BLaER1 (cell line): ENCODE data around the gene LGI2.

Experiments used
- H3K27ac ChIP-seq: shearing (Covaris generic); formaldehyde crosslinking; 2 replicates; pipeline ENCODE4 v1.8.1; 2022
- H3K27me3 ChIP-seq: shearing (Covaris generic); formaldehyde crosslinking; 2 replicates; pipeline ENCODE4 v1.8.1; 2022
- H3K36me3 ChIP-seq: shearing (Covaris generic); formaldehyde crosslinking; 2 replicates; pipeline ENCODE4 v1.8.1; 2022
- H3K4me1 ChIP-seq: shearing (Covaris generic); formaldehyde crosslinking; 2 replicates; pipeline ENCODE4 v1.8.1; 2022
- H3K4me2 ChIP-seq: shearing (Covaris generic); formaldehyde crosslinking; 2 replicates; pipeline ENCODE4 v1.8.1; 2022
- H3K4me3 ChIP-seq: shearing (Covaris generic); formaldehyde crosslinking; 2 replicates; pipeline ENCODE4 v1.8.1; 2022
- H3K9ac ChIP-seq: shearing (Covaris generic); formaldehyde crosslinking; 2 replicates; pipeline ENCODE4 v1.8.1; 2022
- H3K9me3 ChIP-seq: shearing (Covaris generic); formaldehyde crosslinking; 2 replicates; pipeline ENCODE4 v1.8.1; 2022
- H4K20me1 ChIP-seq: shearing (Covaris generic); formaldehyde crosslinking; 2 replicates; pipeline ENCODE4 v1.8.1; 2022
- Cebpa-rat ChIP-seq: shearing (Covaris generic); IDR thresholded peaks from 2 replicates; pipeline ENCODE4 v1.8.1; 2022

The LGI2 gene

GRCh38 chr4:25051534-25051933 lies 20.8 kb upstream of the LGI2 start:
- Histone ChIP-seq H3K9me3 (no peaks in the 10 kb centered on the region), H4K20me1 (no peaks in the 10 kb centered on the region), H3K36me3 (no peaks in the 10 kb centered on the region), H3K27me3 (no peaks in the 10 kb centered on the region), H3K4me2 (no peak overlapping the region), H3K27ac (no peak overlapping the region), H3K9ac (no peak overlapping the region), H3K4me1 (no peaks in the 10 kb centered on the region), H3K4me3 (no peak overlapping the region)
- no peak for TF ChIP-seq Cebpa-rat

GRCh38 chr4:25050370-25051078 lies 19.8 kb upstream of the LGI2 start:
- H3K4me3 ChIP-seq: no peak overlapping the region
- no peaks in the 10 kb centered on the region for H3K9me3 ChIP-seq
- no peak overlapping the region for H3K27ac ChIP-seq
- no peaks in the 10 kb centered on the region for H3K27me3 ChIP-seq
- H3K9ac ChIP-seq: no peak overlapping the region
- no peak overlapping the region for H3K4me2 ChIP-seq
- no peak for TF ChIP-seq Cebpa-rat
- no peaks in the 10 kb centered on the region for H3K36me3 ChIP-seq
- no peaks in the 10 kb centered on the region for H4K20me1 ChIP-seq
- H3K4me1 ChIP-seq: no peaks in the 10 kb centered on the region

- Histone ChIP-seq H3K9me3 (no peaks in the 10 kb centered on the region), H3K27me3 (no peaks in the 10 kb centered on the region), H3K36me3 (no peaks in the 10 kb centered on the region), H3K4me2 (no peak overlapping the region), H3K4me1 (no peaks in the 10 kb centered on the region), H3K4me3 (no peak overlapping the region), H3K9ac (no peak overlapping the region), H3K27ac (no peak overlapping the region), H4K20me1 (no peaks in the 10 kb centered on the region)
- TF ChIP-seq Cebpa-rat: no peak
These were observed 12.8 kb upstream of the LGI2 start for GRCh38 chr4:25043548-25043947.

GRCh38 chr4:25033526-25033925 lies 2.8 kb upstream of the LGI2 start:
- Histone ChIP-seq H3K4me1 (peaks cover 9% of the 10 kb centered on the region), H3K27ac (no peak overlapping the region), H4K20me1 (no peaks in the 10 kb centered on the region), H3K9ac (no peak overlapping the region), H3K4me2 (no peak overlapping the region), H3K36me3 (no peaks in the 10 kb centered on the region), H3K4me3 (no peak overlapping the region), H3K9me3 (peaks cover 8% of the 10 kb centered on the region; the same call in 1 of the 2 replicates), H3K27me3 (peaks cover 39% of the 10 kb centered on the region)
- TF ChIP-seq Cebpa-rat: no peak

- H3K9me3 ChIP-seq: peaks cover 8% of the 10 kb centered on the region; the same call in 1 of the 2 replicates
- no peak overlapping the region for H3K4me2 ChIP-seq
- no peak overlapping the region for H3K27ac ChIP-seq
- no peaks in the 10 kb centered on the region for H3K36me3 ChIP-seq
- no peak for TF ChIP-seq Cebpa-rat
- peaks cover 44% of the 10 kb centered on the region for H3K27me3 ChIP-seq
- H3K4me3 ChIP-seq: no peak overlapping the region
- peaks cover 9% of the 10 kb centered on the region for H3K4me1 ChIP-seq
- no peaks in the 10 kb centered on the region for H4K20me1 ChIP-seq
- no peak overlapping the region for H3K9ac ChIP-seq
These were observed 1.4 kb upstream of the LGI2 start for GRCh38 chr4:25032126-25032525.

- no peak overlapping the region for H3K9ac ChIP-seq
These were observed 403 bp upstream of the LGI2 start for GRCh38 chr4:25031077-25031621.

GRCh38 chr4:25029479-25030276 lies 1.1 kb downstream of the LGI2 start:
- Histone ChIP-seq H4K20me1 (no peaks in the 10 kb centered on the region), H3K4me3 (peak overlapping the region; percentile 58), H3K4me2 (peak overlapping the region; percentile 80), H3K9me3 (peaks cover 7% of the 10 kb centered on the region; the same call in 1 of the 2 replicates), H3K4me1 (peaks cover 9% of the 10 kb centered on the region), H3K36me3 (no peaks in the 10 kb centered on the region), H3K27ac (no peak overlapping the region), H3K9ac (no peak overlapping the region), H3K27me3 (peaks cover 44% of the 10 kb centered on the region)
- TF ChIP-seq Cebpa-rat: no peak

More at GRCh38 chr4:25031077-25031621, 403 bp upstream of the LGI2 start:
- peaks cover 8% of the 10 kb centered on the region; the same call in 1 of the 2 replicates for H3K9me3 ChIP-seq
- peaks cover 44% of the 10 kb centered on the region for H3K27me3 ChIP-seq
- H3K4me2 ChIP-seq: peak overlapping the region; percentile 80
- no peaks in the 10 kb centered on the region for H3K36me3 ChIP-seq
- H3K4me1 ChIP-seq: peaks cover 9% of the 10 kb centered on the region
- no peak overlapping the region for H3K27ac ChIP-seq
- H3K4me3 ChIP-seq: peak overlapping the region; percentile 58
- no peaks in the 10 kb centered on the region for H4K20me1 ChIP-seq
- TF ChIP-seq Cebpa-rat: no peak

GRCh38 chr4:25028851-25029250 lies 1.9 kb downstream of the LGI2 start:
- Histone ChIP-seq H3K9ac (no peak overlapping the region), H3K4me1 (peaks cover 9% of the 10 kb centered on the region), H3K9me3 (no peaks in the 10 kb centered on the region), H3K36me3 (no peaks in the 10 kb centered on the region), H3K4me2 (no peak overlapping the region), H3K27ac (no peak overlapping the region), H4K20me1 (no peaks in the 10 kb centered on the region), H3K4me3 (no peak overlapping the region), H3K27me3 (peaks cover 44% of the 10 kb centered on the region)
- no peak for TF ChIP-seq Cebpa-rat

GRCh38 chr4:25022766-25023165 lies 8.0 kb downstream of the LGI2 start:
- H3K4me3 ChIP-seq: no peak overlapping the region
- no peak overlapping the region for H3K4me2 ChIP-seq
- TF ChIP-seq Cebpa-rat: no peak
- no peaks in the 10 kb centered on the region for H3K9me3 ChIP-seq
- H4K20me1 ChIP-seq: no peaks in the 10 kb centered on the region
- H3K4me1 ChIP-seq: no peaks in the 10 kb centered on the region
- no peaks in the 10 kb centered on the region for H3K27me3 ChIP-seq
- no peak overlapping the region for H3K27ac ChIP-seq
- H3K9ac ChIP-seq: no peak overlapping the region
- no peaks in the 10 kb centered on the region for H3K36me3 ChIP-seq

GRCh38 chr4:25021216-25021615 lies 9.5 kb downstream of the LGI2 start:
- Histone ChIP-seq H3K9me3 (no peaks in the 10 kb centered on the region), H3K27me3 (no peaks in the 10 kb centered on the region), H3K36me3 (no peaks in the 10 kb centered on the region), H3K9ac (no peak overlapping the region), H4K20me1 (no peaks in the 10 kb centered on the region), H3K4me2 (no peak overlapping the region), H3K27ac (no peak overlapping the region), H3K4me3 (no peak overlapping the region), H3K4me1 (no peaks in the 10 kb centered on the region)
- TF ChIP-seq Cebpa-rat: no peak
